GM12801 (cell line): Measurements from ENCODE around the gene OR10A5.

ENCODE experiments used
- CTCF ChIP-seq: IDR thresholded peaks from one replicate; pipeline ENCODE4 v1.5.1; 2011; ENCODE audit warnings: control low read depth; ENCODE audit not compliant: insufficient read length; ENCODE audit errors: extremely low read depth

The OR10A5 gene

GRCh38 chr11:6876914-6877313 lies 31.4 kb downstream of the OR10A5 start:
- TF ChIP-seq CTCF = no peak

- TF ChIP-seq CTCF = no peak
Measured at GRCh38 chr11:6882751-6883150, 37.3 kb downstream of the OR10A5 start.

- TF ChIP-seq CTCF = no peak
Measured at GRCh38 chr11:6888830-6889229, 43.3 kb downstream of the OR10A5 start.

GRCh38 chr11:6889835-6890234 lies 44.4 kb downstream of the OR10A5 start:
- TF ChIP-seq CTCF = no peak

- no peak for TF ChIP-seq CTCF
Measured at GRCh38 chr11:6892400-6892799, 46.9 kb downstream of the OR10A5 start, which contains the start of gene OR2D2. Gene OR2D2 (minus strand): TSS chr11:6892500. CDS start chr11:6892500, 0 bp downstream.

GRCh38 chr11:6894097-6894496 lies 48.6 kb downstream of the OR10A5 start:
- no peak for TF ChIP-seq CTCF

- no peak for TF ChIP-seq CTCF
Measured at GRCh38 chr11:6895010-6895409, 49.5 kb downstream of the OR10A5 start.
